Mucosa of rectum (tissue), 2 donors: ENCODE data around the gene PCK2.

Source experiments
- H3K27ac ChIP-seq, 2 donors: one replicate each; pipeline ENCODE4 v1.7.0; 2013; ENCODE audit warnings: inconsistent platforms in 2 of 2, low read depth in 2 of 2, low read length in 2 of 2
- H3K27me3 ChIP-seq, 2 donors: one replicate each; pipeline ENCODE4 v1.7.0; 2013; ENCODE audit warnings: low read length in 2 of 2; ENCODE audit not compliant: control insufficient read depth in 2 of 2, insufficient read depth in 2 of 2
- H3K36me3 ChIP-seq, 2 donors: one replicate each; pipeline ENCODE4 v1.7.0; 2013; ENCODE audit warnings: low read length in 2 of 2; ENCODE audit not compliant: control insufficient read depth in 2 of 2, insufficient read depth in 2 of 2
- H3K4me1 ChIP-seq, 2 donors: one replicate each; pipeline ENCODE4 v1.7.0; 2013; ENCODE audit warnings: low read length in 2 of 2, mild to moderate bottlenecking in 1 of 2; ENCODE audit not compliant: control insufficient read depth in 2 of 2, insufficient read depth in 2 of 2
- H3K4me3 ChIP-seq, 2 donors: one replicate each; pipeline ENCODE4 v1.7.0; 2013; ENCODE audit warnings: low read length in 2 of 2
- H3K9ac ChIP-seq, 2 donors: one replicate each; pipeline ENCODE4 v1.7.0; 2013; ENCODE audit warnings: low read length in 2 of 2, low read depth in 1 of 2, mild to moderate bottlenecking in 1 of 2
- H3K9me3 ChIP-seq, 2 donors: one replicate each; pipeline ENCODE4 v1.7.0; 2013; ENCODE audit warnings: low read length in 2 of 2; ENCODE audit not compliant: control insufficient read depth in 2 of 2
- donor health status: healthy.
- donor health status: Normal muscosa, but diverticular disease.

The PCK2 gene

GRCh38 chr14:24060984-24061913 lies 32.9 kb upstream of the PCK2 start:
- Histone ChIP-seq H3K36me3 (no peaks in the 10 kb centered on the region), H3K9ac (no peak overlapping the region), H3K27ac (no peak overlapping the region), H3K4me3 (no peak overlapping the region), H3K4me1 (peaks cover 8% of the 10 kb centered on the region in 2 donors), H3K9me3 (no peaks in the 10 kb centered on the region), H3K27me3 (peaks cover 0 to under 1% of the 10 kb centered on the region in 2 donors)

- Histone ChIP-seq H3K9me3 (no peaks in the 10 kb centered on the region), H3K9ac (no peak overlapping the region), H3K4me1 (peaks cover 18 to 19% of the 10 kb centered on the region in 2 donors), H3K27ac (no peak overlapping the region), H3K36me3 (no peaks in the 10 kb centered on the region), H3K27me3 (no peaks in the 10 kb centered on the region), H3K4me3 (no peak overlapping the region)
These were observed 31.7 kb upstream of the PCK2 start for GRCh38 chr14:24062216-24062980.

GRCh38 chr14:24063263-24063836 lies 30.8 kb upstream of the PCK2 start:
- Histone ChIP-seq H3K9me3 (no peaks in the 10 kb centered on the region), H3K27ac (no peak overlapping the region), H3K27me3 (no peaks in the 10 kb centered on the region), H3K4me1 (peaks cover 22 to 23% of the 10 kb centered on the region in 2 donors), H3K36me3 (no peaks in the 10 kb centered on the region), H3K9ac (no peak overlapping the region), H3K4me3 (no peak overlapping the region)

- Histone ChIP-seq H3K4me3 (no peak overlapping the region), H3K9ac (no peak overlapping the region), H3K9me3 (no peaks in the 10 kb centered on the region), H3K4me1 (peaks cover 22 to 23% of the 10 kb centered on the region in 2 donors), H3K27me3 (no peaks in the 10 kb centered on the region), H3K27ac (no peak overlapping the region), H3K36me3 (no peaks in the 10 kb centered on the region)
These were observed 29.9 kb upstream of the PCK2 start for GRCh38 chr14:24064091-24064795.

GRCh38 chr14:24064856-24065255 lies 29.3 kb upstream of the PCK2 start:
- H3K27me3 ChIP-seq = no peaks in the 10 kb centered on the region
- H3K4me1 ChIP-seq = peaks cover 22 to 23% of the 10 kb centered on the region in 2 donors
- H3K27ac ChIP-seq = no peak overlapping the region
- H3K36me3 ChIP-seq = no peaks in the 10 kb centered on the region
- H3K9me3 ChIP-seq = no peaks in the 10 kb centered on the region
- no peak overlapping the region for H3K4me3 ChIP-seq
- no peak overlapping the region for H3K9ac ChIP-seq

- no peak overlapping the region for H3K4me3 ChIP-seq
- no peak overlapping the region for H3K9ac ChIP-seq
- peaks cover 22 to 23% of the 10 kb centered on the region in 2 donors for H3K4me1 ChIP-seq
- H3K27ac ChIP-seq = no peak overlapping the region
- H3K27me3 ChIP-seq = no peaks in the 10 kb centered on the region
- no peaks in the 10 kb centered on the region for H3K36me3 ChIP-seq
- no peaks in the 10 kb centered on the region for H3K9me3 ChIP-seq
These were observed 28.7 kb upstream of the PCK2 start for GRCh38 chr14:24065408-24065807.

GRCh38 chr14:24066496-24067132 lies 27.5 kb upstream of the PCK2 start:
- peak overlapping the region; percentile 65 to 72 for H3K27ac ChIP-seq
- no peaks in the 10 kb centered on the region for H3K27me3 ChIP-seq
- H3K4me1 ChIP-seq = peaks cover 18 to 20% of the 10 kb centered on the region in 2 donors
- H3K9ac ChIP-seq = peak overlapping the region in 1 of 2 donors; percentile 50
- H3K4me3 ChIP-seq = peak overlapping the region in 1 of 2 donors; percentile 7
- no peaks in the 10 kb centered on the region for H3K9me3 ChIP-seq
- no peaks in the 10 kb centered on the region for H3K36me3 ChIP-seq

- peak overlapping the region in 1 of 2 donors; percentile 7 for H3K4me3 ChIP-seq
- H3K4me1 ChIP-seq = peaks cover 24 to 27% of the 10 kb centered on the region in 2 donors
- peak overlapping the region in 1 of 2 donors; percentile 37 for H3K9ac ChIP-seq
- H3K27me3 ChIP-seq = no peaks in the 10 kb centered on the region
- peak overlapping the region; percentile 65 to 72 for H3K27ac ChIP-seq
- H3K36me3 ChIP-seq = no peaks in the 10 kb centered on the region
- no peaks in the 10 kb centered on the region for H3K9me3 ChIP-seq
These were observed 26.7 kb upstream of the PCK2 start for GRCh38 chr14:24067133-24068082.
